ENCODE measurements around the gene TLN1.

Gene TLN1

GRCh38 chr9:35683323-35683722 lies 48.7 kb downstream of the TLN1 start:
- H3K9me3 ChIP-seq (ENCODE audit: control insufficient read depth, insufficient read depth, low read depth, low read length) = no peaks in the 10 kb centered on the region
- CTCF ChIA-PET = interaction anchor here (0.6 to 2.3 kb wide), 6 partner anchors 9 to 25 kb away, joined by 3 to 14 read pairs (median 4); partner anchors contain the start of genes CCDC107 and RMRP
- 0 out of 2 replicates have a peak, but pooled peaks cover under 1% of the 10 kb centered on the region for H3K4me1 ChIP-seq (ENCODE audit: control insufficient read depth, insufficient read depth, low read length)
- peaks cover 0 to 32% of the 10 kb centered on the region in 2 experiments; a peak in 1 of 3 replicates for H3K36me3 ChIP-seq (ENCODE audit: control insufficient read depth in 2 of 2, insufficient read depth in 1 of 2, low read length in 2 of 2)
- H3K4me3 ChIP-seq (ENCODE audit: low read depth, low read length) = no peak overlapping the region
- POLR2A ChIA-PET = interaction anchor here (1.0 to 1.1 kb wide), 2 partner anchors 11 to 18 kb away, joined by 4 to 8 read pairs; partner anchors contain the start of gene ARHGEF39
- H3K27ac ChIP-seq (ENCODE audit: extremely low read depth, low read depth, low read length) = no peak overlapping the region
- TF ChIP-seq MYNN (tag by site-specific recombination; IDR thresholded peaks at IDR 0.05; ENCODE audit: borderline replicate concordance) (no peak), BCL11B (tag by site-specific recombination; IDR thresholded peaks at IDR 0.05; ENCODE audit: low read depth) (no peak), ZNF132 (tag by site-specific recombination; IDR thresholded peaks at IDR 0.05; ENCODE audit: borderline replicate concordance) (no peak), ZNF544 (tag by site-specific recombination; IDR thresholded peaks at IDR 0.05) (no peak), ZBTB21 (tag by site-specific recombination; IDR thresholded peaks at IDR 0.05) (no peak), ZNF157 (tag by site-specific recombination; IDR thresholded peaks at IDR 0.05) (no peak), SCRT2 (tag by site-specific recombination; IDR thresholded peaks at IDR 0.05) (no peak), ZNF223 (tag by site-specific recombination; IDR thresholded peaks at IDR 0.05) (no peak), MZF1 (tag by site-specific recombination; IDR thresholded peaks at IDR 0.05; ENCODE audit: borderline replicate concordance) (no peak), ZNF114 (tag by site-specific recombination; IDR thresholded peaks at IDR 0.05) (no peak), ZNF391 (tag by site-specific recombination; IDR thresholded peaks at IDR 0.05; ENCODE audit: borderline replicate concordance, low read depth) (no peak), ZNF571 (tag by site-specific recombination; IDR thresholded peaks at IDR 0.05) (no peak), ZNF677 (tag by site-specific recombination; IDR thresholded peaks at IDR 0.05) (no peak), TCF7L2 (IDR thresholded peaks at IDR 0.05; ENCODE audit: borderline replicate concordance, low read depth, low read length) (no peak), ZFHX2 (tag by site-specific recombination; conservative IDR thresholded peaks at IDR 0.05) (no peak), ZNF23 (tag by site-specific recombination; IDR thresholded peaks at IDR 0.05; ENCODE audit: borderline replicate concordance) (no peak), CTCF (tag by site-specific recombination; IDR thresholded peaks at IDR 0.05) (no peak), ZNF138 (tag by site-specific recombination; IDR thresholded peaks at IDR 0.05; ENCODE audit: borderline replicate concordance) (no peak), RBAK (tag by site-specific recombination; IDR thresholded peaks at IDR 0.05) (no peak)

- Histone ChIP-seq H3K4me1 (ENCODE audit: control insufficient read depth, insufficient read depth, low read length) (no peaks in the 10 kb centered on the region), H3K36me3 (ENCODE audit: control insufficient read depth in 2 of 2, insufficient read depth in 1 of 2, low read length in 2 of 2) (peaks cover 0 to 32% of the 10 kb centered on the region in 2 experiments; a peak in 1 of 3 replicates), H3K4me3 (ENCODE audit: low read depth, low read length) (no peak overlapping the region), H3K27ac (ENCODE audit: extremely low read depth, low read depth, low read length) (no peak overlapping the region), H3K9me3 (ENCODE audit: control insufficient read depth, insufficient read depth, low read depth, low read length) (no peaks in the 10 kb centered on the region)
- POLR2A ChIA-PET = interaction anchor here (1.0 kb wide), 1 partner anchor 10 kb away, joined by 4 read pairs; no protein-coding TSS in a partner anchor
- no peak for TF ChIP-seq ZNF2 (tag by site-specific recombination; IDR thresholded peaks at IDR 0.05)
- TF ChIP-seq TRIM28 (IDR thresholded peaks at IDR 0.05; ENCODE audit: borderline replicate concordance, low read length) = no peak
- no peak for TF ChIP-seq ZNF274 (IDR thresholded peaks at IDR 0.05; ENCODE audit: low read length)
- no peak for TF ChIP-seq ZNF274 (tag by site-specific recombination; IDR thresholded peaks at IDR 0.05; ENCODE audit: borderline replicate concordance)
- TF ChIP-seq ZNF664 (tag by site-specific recombination; IDR thresholded peaks at IDR 0.05) = no peak
- TF ChIP-seq ZNF138 (tag by site-specific recombination; IDR thresholded peaks at IDR 0.05; ENCODE audit: borderline replicate concordance) = no peak
- no peak for TF ChIP-seq ZIC2 (tag by site-specific recombination; IDR thresholded peaks at IDR 0.05)
- no peak for TF ChIP-seq PATZ1 (tag by site-specific recombination; IDR thresholded peaks at IDR 0.05)
- no peak for TF ChIP-seq ZFP41 (tag by site-specific recombination; IDR thresholded peaks at IDR 0.05; ENCODE audit: borderline replicate concordance)
- TF ChIP-seq ZNF514 (tag by site-specific recombination; IDR thresholded peaks at IDR 0.05) = no peak
- TF ChIP-seq ZSCAN30 (tag by site-specific recombination; IDR thresholded peaks at IDR 0.05) = no peak
- TF ChIP-seq GLI4 (tag by site-specific recombination; IDR thresholded peaks at IDR 0.05) = no peak
- TF ChIP-seq PBX3 (CRISPR knock-in tag; IDR thresholded peaks at IDR 0.05) = no peak
- CTCF ChIA-PET = interaction anchor here (0.6 to 2.3 kb wide), 6 partner anchors 9 to 25 kb away, joined by 3 to 14 read pairs (median 4); partner anchors contain the start of genes ARHGEF39, CCDC107 and RMRP
Observed at GRCh38 chr9:35682520-35683315, 49.3 kb downstream of the TLN1 start.
